ENCODE measurements around the gene HESX1. TPM values are rescaled to one million over a fixed set of nuclear protein-coding genes. Genes with fewer than 3 reads are reported as not detected.

Gene HESX1
- total RNA-seq: 0.77 TPM
- long read RNA-seq: 0 reads

- no peak for ATAC-seq
- intact Hi-C loops (cut with micrococcal nuclease): no loop called here
- no peak for DNase-seq
Measured at GRCh38 chr3:57199895-57200297, at the start of gene HESX1. Gene HESX1, minus strand, starts transcription at chr3:57199978. Its CDS starts 60 bp downstream, at chr3:57199918.

GRCh38 chr3:57244946-57245345 lies 45.2 kb upstream of the HESX1 start:
- ATAC-seq (no peak), DNase-seq (no peak)
- intact Hi-C loops (cut with micrococcal nuclease): no loop called here

GRCh38 chr3:57234613-57235575 lies 35.1 kb upstream of the HESX1 start:
- ATAC-seq (no peak), DNase-seq (no peak)
- intact Hi-C loops (cut with micrococcal nuclease): no loop called here

- ATAC-seq: no peak
- intact Hi-C loops (cut with micrococcal nuclease): no loop called here
- DNase-seq: no peak
Measured at GRCh38 chr3:57233799-57234198, 34.0 kb upstream of the HESX1 start.

- DNase-seq (no peak), ATAC-seq (no peak)
- intact Hi-C loops (cut with micrococcal nuclease): no loop called here
Measured at GRCh38 chr3:57230006-57230405, 30.2 kb upstream of the HESX1 start.

GRCh38 chr3:57227930-57228751 lies 28.4 kb upstream of the HESX1 start:
- intact Hi-C loops (cut with micrococcal nuclease): loop anchor here (10.0 kb wide), 2 partner anchors 53 to 123 kb away; no protein-coding TSS in a partner anchor
- ATAC-seq: peak; percentile 78
- peak; percentile 71 for DNase-seq

GRCh38 chr3:57227204-57227929 lies 27.6 kb upstream of the HESX1 start, which contains the start of gene APPL1:
Gene APPL1, plus strand, starts transcription at chr3:57227729. Its CDS starts 155 bp downstream, at chr3:57227884.
- intact Hi-C loops (cut with micrococcal nuclease): loop anchor here (10.0 kb wide), 2 partner anchors 53 to 123 kb away; no protein-coding TSS in a partner anchor
- ATAC-seq: peak; percentile 98
- peak; percentile 97 for DNase-seq

GRCh38 chr3:57226176-57226575 lies 26.4 kb upstream of the HESX1 start:
- intact Hi-C loops (cut with micrococcal nuclease): loop anchor here (10.0 kb wide), 2 partner anchors 51 to 121 kb away; no protein-coding TSS in a partner anchor
- ATAC-seq: no peak
- no peak for DNase-seq

GRCh38 chr3:57224856-57225255 lies 25.1 kb upstream of the HESX1 start:
- intact Hi-C loops (cut with micrococcal nuclease): loop anchor here (10.0 kb wide), 2 partner anchors 50 to 120 kb away; no protein-coding TSS in a partner anchor
- DNase-seq (no peak), ATAC-seq (no peak)

GRCh38 chr3:57221883-57222282 lies 22.1 kb upstream of the HESX1 start:
- intact Hi-C loops (cut with micrococcal nuclease): loop anchor here (10.0 kb wide), 2 partner anchors 47 to 117 kb away; no protein-coding TSS in a partner anchor
- ATAC-seq: peak; percentile 45
- DNase-seq: no peak

- intact Hi-C loops (cut with micrococcal nuclease): no loop called here
- ATAC-seq (no peak), DNase-seq (no peak)
Measured at GRCh38 chr3:57206423-57206822, 6.6 kb upstream of the HESX1 start.

- no peak for ATAC-seq
- intact Hi-C loops (cut with micrococcal nuclease): no loop called here
- DNase-seq: no peak
Measured at GRCh38 chr3:57194641-57195040, 5.1 kb downstream of the HESX1 start.

GRCh38 chr3:57192028-57192427 lies 7.8 kb downstream of the HESX1 start:
- ATAC-seq (no peak), DNase-seq (no peak)
- intact Hi-C loops (cut with micrococcal nuclease): no loop called here

GRCh38 chr3:57184526-57184925 lies 15.3 kb downstream of the HESX1 start:
- no peak for ATAC-seq
- intact Hi-C loops (cut with micrococcal nuclease): no loop called here

GRCh38 chr3:57179580-57180410 lies 20.0 kb downstream of the HESX1 start:
- no peak for ATAC-seq
- DNase-seq: no peak
- intact Hi-C loops (cut with micrococcal nuclease): loop anchor here (10.0 kb wide), 1 partner anchor 45 kb away; the partner anchor contains the start of gene APPL1

More at GRCh38 chr3:57184526-57184925, 15.3 kb downstream of the HESX1 start:
- DNase-seq: no peak

- intact Hi-C loops (cut with micrococcal nuclease): loop anchor here (10.0 kb wide), 1 partner anchor 49 kb away; the partner anchor contains the start of gene APPL1
- no peak for DNase-seq
- no peak for ATAC-seq
Measured at GRCh38 chr3:57176045-57176444, 23.7 kb downstream of the HESX1 start.

GRCh38 chr3:57173687-57174086 lies 26.1 kb downstream of the HESX1 start:
- no peak for ATAC-seq
- intact Hi-C loops (cut with micrococcal nuclease): loop anchor here (10.0 kb wide), 1 partner anchor 51 kb away; the partner anchor contains the start of gene APPL1
- DNase-seq: no peak

- ATAC-seq (no peak), DNase-seq (no peak)
- intact Hi-C loops (cut with micrococcal nuclease): loop anchor here (10.0 kb wide), 1 partner anchor 54 kb away; the partner anchor contains the start of gene APPL1
Measured at GRCh38 chr3:57170946-57171345, 28.8 kb downstream of the HESX1 start.

Measured in left ventricle myocardium superior (tissue), 1 donor.